A549 (cell line): ENCODE measurements around the gene WFDC13. TPM values are rescaled to one million over a fixed set of nuclear protein-coding genes. Genes with fewer than 3 reads are reported as not detected.

ENCODE experiments used
- ATAC-seq, 2 experiments: fragments of 200-7000 bp in 1 of 2; fragments of >200 bp in 1 of 2; cut with Nextera tagmentation in 1 of 2; cut with Tn5 transposase in 1 of 2; 3 replicates each; pipeline versions ENCODE4 v1.8.0 to v1.9.1; 2018 to 2020; ENCODE audit warnings: mild to moderate bottlenecking in 1 of 2, moderate library complexity in 1 of 2
- CTCF ChIA-PET: fragments of 300-600 bp; sonication (Branson Sonifier 250); formaldehyde crosslinking; extraction: SDS; loops from one replicate; lab custom pipeline; 2021; ENCODE audit warnings: antibody characterized with exemption, inconsistent platforms; lab: Yijun Ruan, JAX
- POLR2A ChIA-PET: fragments of 350-600 bp; formaldehyde crosslinking; extraction: SDS; loops from one replicate; lab custom pipeline; 2021; ENCODE audit warnings: antibody characterized with exemption, inconsistent platforms; lab: Yijun Ruan, JAX
- DNase-seq, 2 experiments: peaks; one replicate each; pipeline versions ENCODE4 v3.0.0 to v3.0.0-alpha.2; 2011 to 2016; ENCODE audit warnings: low read depth in 1 of 2, low spot score in 1 of 2
- FAIRE-seq: peaks from 2 replicates; lab custom pipeline; 2011; peaks lifted over from hg19 to GRCh38; lab: Jason Lieb, UNC
- H3K27ac ChIP-seq, 2 experiments: fragments of >200 bp; sonication (Bioruptor Twin); formaldehyde crosslinking; 3 replicates each; pipeline ENCODE4 v1.5.1; 2016 to 2017
- H3K4me1 ChIP-seq: fragments of >200 bp; sonication (Bioruptor Twin); formaldehyde crosslinking; 3 replicates; pipeline ENCODE4 v1.6.1; 2016
- H3K4me2 ChIP-seq: fragments of >200 bp; sonication (Bioruptor Twin); formaldehyde crosslinking; 3 replicates; pipeline ENCODE4 v1.6.1; 2016
- H3K4me3 ChIP-seq: fragments of >200 bp; sonication (Bioruptor Twin); formaldehyde crosslinking; 3 replicates; pipeline ENCODE4 v1.5.1; 2016
- H3K9me3 ChIP-seq: fragments of >200 bp; sonication (Bioruptor Twin); formaldehyde crosslinking; 3 replicates; pipeline ENCODE4 v1.6.1; 2016
- CBX8 ChIP-seq: fragments of 200-600 bp; sonication (generic); IDR thresholded peaks from 2 replicates; pipeline ENCODE4 v1.6.1; 2016
- CHD2 ChIP-seq: fragments of 150-350 bp; IDR thresholded peaks from 2 replicates; pipeline ENCODE4 v1.6.1; 2014; ENCODE audit warnings: low read length; ENCODE audit not compliant: partially characterized antibody
- EHF ChIP-seq: fragments of 250-450 bp; sonication (Bioruptor Pico); IDR thresholded peaks from 2 replicates; pipeline ENCODE4 v1.5.0; 2020; ENCODE audit warnings: mild to moderate bottlenecking
- FOSB ChIP-seq: fragments of 250-450 bp; sonication (Bioruptor Pico); IDR thresholded peaks from 2 replicates; pipeline ENCODE4 v1.5.0; 2020; ENCODE audit warnings: mild to moderate bottlenecking, moderate library complexity
- GATA3 ChIP-seq: IDR thresholded peaks from 2 replicates; pipeline ENCODE4 v1.6.1; 2012; ENCODE audit warnings: borderline replicate concordance
- HOXA7 ChIP-seq: fragments of 250-450 bp; sonication (Bioruptor Pico); IDR thresholded peaks from 2 replicates; pipeline ENCODE4 v1.5.0; 2020; ENCODE audit warnings: mild to moderate bottlenecking, moderate library complexity
- HOXB13 ChIP-seq: fragments of 250-450 bp; sonication (Bioruptor Pico); IDR thresholded peaks from 2 replicates; pipeline ENCODE4 v1.5.0; 2020; ENCODE audit warnings: low read depth, mild to moderate bottlenecking, moderate library complexity
- HOXB5 ChIP-seq: fragments of 250-450 bp; sonication (Bioruptor Pico); IDR thresholded peaks from 2 replicates; pipeline ENCODE4 v1.5.0; 2020; ENCODE audit warnings: mild to moderate bottlenecking, moderate library complexity
- JUN ChIP-seq, 2 experiments: fragments of >200 bp; sonication (Bioruptor Twin); formaldehyde crosslinking; IDR thresholded peaks; 2 replicates in 1 of 2; 3 replicates in 1 of 2; pipeline ENCODE4 v1.6.1; 2016 to 2017
- JUNB ChIP-seq: fragments of >200 bp; sonication (Bioruptor Twin); formaldehyde crosslinking; IDR thresholded peaks from 2 replicates; pipeline ENCODE4 v1.6.1; 2016
- MAFK ChIP-seq: fragments of 450-650 bp; IDR thresholded peaks from 2 replicates; pipeline ENCODE4 v1.6.1; 2014; ENCODE audit not compliant: partially characterized antibody
- NFE2L2 ChIP-seq: fragments of 150-350 bp; conservative IDR thresholded peaks from 2 replicates; pipeline ENCODE4 v1.6.1; 2014; ENCODE audit warnings: low read length
- NR3C1 ChIP-seq: fragments of >200 bp; sonication (Bioruptor Twin); formaldehyde crosslinking; IDR thresholded peaks from 3 replicates; pipeline ENCODE4 v1.6.1; 2017
- POLR2A ChIP-seq: IDR thresholded peaks from 2 replicates; pipeline ENCODE4 v1.6.1; 2012; ENCODE audit warnings: mild to moderate bottlenecking, low read length
- POLR2AphosphoS2 ChIP-seq: conservative IDR thresholded peaks from 2 replicates; pipeline ENCODE4 v1.6.1; 2012; ENCODE audit warnings: low read length, improper control_type of control experiment, inconsistent platforms
- RAD21 ChIP-seq, 2 experiments: fragments of >200 bp in 1 of 2; sonication (Bioruptor Twin) in 1 of 2; formaldehyde crosslinking in 1 of 2; IDR thresholded peaks in 1 of 2; conservative IDR thresholded peaks in 1 of 2; 2 replicates in 1 of 2; 3 replicates in 1 of 2; pipeline ENCODE4 v1.6.1; 2012 to 2018; ENCODE audit warnings: inconsistent platforms in 1 of 2
- RCOR1 ChIP-seq: fragments of 150-350 bp; IDR thresholded peaks from 2 replicates; pipeline ENCODE4 v1.6.1; 2014; ENCODE audit warnings: antibody characterized with exemption, low read length, low read depth
- SREBF2 ChIP-seq: fragments of 450-650 bp; IDR thresholded peaks from 2 replicates; pipeline ENCODE4 v1.6.1; 2014; ENCODE audit warnings: mild to moderate bottlenecking, moderate library complexity
- TFCP2L1 ChIP-seq: fragments of 250-450 bp; sonication (Bioruptor Pico); IDR thresholded peaks from 2 replicates; pipeline ENCODE4 v1.5.0; 2021; ENCODE audit warnings: mild to moderate bottlenecking
- TP53 ChIP-seq: fragments of 250-450 bp; sonication (Bioruptor Pico); IDR thresholded peaks from 2 replicates; pipeline ENCODE4 v1.5.0; 2021; ENCODE audit warnings: mild to moderate bottlenecking, moderate library complexity
- ZSCAN20 ChIP-seq: fragments of 250-450 bp; sonication (Bioruptor Pico); IDR thresholded peaks from 2 replicates; pipeline ENCODE4 v1.8.0; 2022; ENCODE audit warnings: mild to moderate bottlenecking, moderate library complexity
- WGBS: methylation state at CpG from one replicate; pipeline ENCODE4 v1.1.6; 2017; ENCODE audit errors: missing lambda C conversion rate; 5-methylcytosine and 5-hydroxymethylcytosine counted together
- polyA plus RNA-seq, 4 experiments: library from polyadenylated mRNA; depleted of rRNA in 3 of 4; stranded (reverse); fragments of >200 nt; fragmentation: RNase III in 1 of 4; extraction: RNeasy Plus Mini Kit Qiagen cat#74134 plus additional on column Dnase treatment in 1 of 4; gene quantifications; 2 replicates in 3 of 4; 3 replicates in 1 of 4; pipeline ENCODE4 v1.2.3, GENCODE V29; 2011 to 2017
- TF ChIP-seq, protein P1 (sequence below): fragments of >200 bp; sonication (Bioruptor Twin); formaldehyde crosslinking; IDR thresholded peaks from 3 replicates; pipeline ENCODE4 v1.6.1; 2016
- TF ChIP-seq, protein P2 (sequence below): IDR thresholded peaks from 2 replicates; pipeline ENCODE4 v1.6.1; 2012; ENCODE audit warnings: low read depth, borderline replicate concordance
- TF ChIP-seq, protein P3 (sequence below): IDR thresholded peaks from 2 replicates; pipeline ENCODE4 v1.6.1; 2012
- TF ChIP-seq, protein P4 (sequence below): fragments of 200-600 bp; sonication (generic); IDR thresholded peaks from 2 replicates; pipeline ENCODE4 v1.6.1; 2016; ENCODE audit warnings: antibody characterized with exemption, mild to moderate bottlenecking, moderate library complexity
- TF ChIP-seq, protein P5 (sequence below): fragments of 250-450 bp; sonication (Bioruptor Pico); IDR thresholded peaks from 2 replicates; pipeline ENCODE4 v1.5.0; 2021; ENCODE audit warnings: mild to moderate bottlenecking, moderate library complexity, borderline replicate concordance

WFDC13 gene
- polyA plus RNA-seq, 2 of the 4 experiments (the other 2 are of a cell fraction), result not detected

DNA sequence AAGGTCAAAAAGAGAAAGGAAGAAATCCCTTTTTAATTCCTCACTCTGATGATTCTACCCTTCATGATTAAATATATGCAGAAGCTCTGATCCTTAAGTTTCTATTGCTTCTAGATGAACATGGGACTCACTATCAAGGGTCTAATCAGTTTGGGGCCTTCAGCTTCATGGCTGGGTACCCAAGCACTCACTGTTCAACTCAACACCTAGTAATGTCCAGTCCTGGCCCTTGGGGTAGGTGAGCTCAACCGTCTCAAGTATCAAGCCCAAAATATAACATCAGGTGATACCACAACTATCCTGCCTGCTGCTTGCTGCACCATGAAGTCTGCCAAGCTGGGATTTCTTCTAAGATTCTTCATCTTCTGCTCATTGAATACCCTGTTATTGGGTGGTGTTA lies 20.2 kb downstream of the WFDC13 start, which contains the start of gene SPINT4:
Gene SPINT4 (plus strand): TSS at position 301 of the 400 bp plus-strand sequence. CDS start 21 bp downstream, at position 322.
- no peak for TF ChIP-seq CBX8
- no peak for TF ChIP-seq JUNB
- no peak for TF ChIP-seq EHF (CRISPR knock-in tag)
- TF ChIP-seq HOXB5, result no peak
- no peak for TF ChIP-seq SREBF2
- no peak for TF ChIP-seq RCOR1
- no peak for TF ChIP-seq ZSCAN20 (CRISPR knock-in tag)
- TF ChIP-seq HOXB13 (CRISPR knock-in tag), result no peak
- TF ChIP-seq CHD2, result no peak
- TF ChIP-seq POLR2AphosphoS2, result no peak
- TF ChIP-seq, protein P1, sequence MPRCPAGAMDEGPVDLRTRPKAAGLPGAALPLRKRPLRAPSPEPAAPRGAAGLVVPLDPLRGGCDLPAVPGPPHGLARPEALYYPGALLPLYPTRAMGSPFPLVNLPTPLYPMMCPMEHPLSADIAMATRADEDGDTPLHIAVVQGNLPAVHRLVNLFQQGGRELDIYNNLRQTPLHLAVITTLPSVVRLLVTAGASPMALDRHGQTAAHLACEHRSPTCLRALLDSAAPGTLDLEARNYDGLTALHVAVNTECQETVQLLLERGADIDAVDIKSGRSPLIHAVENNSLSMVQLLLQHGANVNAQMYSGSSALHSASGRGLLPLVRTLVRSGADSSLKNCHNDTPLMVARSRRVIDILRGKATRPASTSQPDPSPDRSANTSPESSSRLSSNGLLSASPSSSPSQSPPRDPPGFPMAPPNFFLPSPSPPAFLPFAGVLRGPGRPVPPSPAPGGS, result no peak
- TF ChIP-seq JUN (IDR thresholded peaks at IDR 0.05), result no peak
- no peak for TF ChIP-seq FOSB (CRISPR knock-in tag)
- TF ChIP-seq, all 56 proteins: peak for 0
- no peaks in the 10 kb centered on the region for H3K4me1 ChIP-seq
- WGBS, result 6% methylated on average over 1 of the region's 1 CpG
- H3K27ac ChIP-seq, result no peak within 1 kb of the TSS
- no peak for DNase-seq
- H3K9me3 ChIP-seq, result peaks cover under 1% of the 10 kb centered on the region; the same call in 1 of the 3 replicates
- no peak within 1 kb of the TSS for H3K4me3 ChIP-seq
- ChIA-PET POLR2A (no interaction called here), CTCF (no interaction called here)
- no peak within 1 kb of the TSS for H3K4me2 ChIP-seq
- no peak for ATAC-seq
- no peak for FAIRE-seq

DNA sequence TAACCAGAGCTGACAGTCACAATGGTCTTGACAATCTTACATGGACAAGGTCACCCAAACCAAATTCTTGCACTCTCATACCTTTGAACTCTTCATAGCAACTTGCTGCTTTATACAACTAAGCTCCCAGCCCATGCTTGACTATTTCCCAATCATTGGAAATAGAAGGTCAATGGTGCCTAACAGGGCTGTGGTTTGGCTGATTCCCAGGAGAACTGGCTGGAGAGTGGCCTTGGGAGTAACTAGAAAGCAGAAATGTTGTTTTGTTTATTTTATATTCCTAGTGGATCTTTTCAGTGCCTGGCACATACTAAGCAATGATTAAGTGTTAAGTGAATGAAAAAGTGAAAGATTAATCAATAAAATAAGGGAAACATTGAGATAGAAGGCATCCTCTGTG lies 23.3 kb downstream of the WFDC13 start:
- ATAC-seq, result no peak
- Histone ChIP-seq H3K27ac (no peak overlapping the region), H3K9me3 (no peaks in the 10 kb centered on the region), H3K4me2 (no peak overlapping the region), H3K4me1 (no peaks in the 10 kb centered on the region), H3K4me3 (no peak overlapping the region)
- DNase-seq, result no peak
- ChIA-PET POLR2A (no interaction called here), CTCF (interaction anchor here (0.7 kb wide), 1 partner anchor 10 kb away, joined by 3 read pairs; no protein-coding TSS in a partner anchor)
- no peak for TF ChIP-seq NR3C1
- no peak for TF ChIP-seq NFE2L2
- no peak for TF ChIP-seq RAD21 (conservative IDR thresholded peaks at IDR 0.05 in 1 of 2, IDR thresholded peaks at IDR 0.05 in 1 of 2)
- no peak for TF ChIP-seq POLR2A
- TF ChIP-seq, protein P2, sequence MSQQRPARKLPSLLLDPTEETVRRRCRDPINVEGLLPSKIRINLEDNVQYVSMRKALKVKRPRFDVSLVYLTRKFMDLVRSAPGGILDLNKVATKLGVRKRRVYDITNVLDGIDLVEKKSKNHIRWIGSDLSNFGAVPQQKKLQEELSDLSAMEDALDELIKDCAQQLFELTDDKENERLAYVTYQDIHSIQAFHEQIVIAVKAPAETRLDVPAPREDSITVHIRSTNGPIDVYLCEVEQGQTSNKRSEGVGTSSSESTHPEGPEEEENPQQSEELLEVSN, result no peak
- TF ChIP-seq MAFK, result no peak
- no peak for TF ChIP-seq GATA3
- no peak for TF ChIP-seq CBX8
- TF ChIP-seq EHF (CRISPR knock-in tag), result no peak
- TF ChIP-seq HOXA7 (CRISPR knock-in tag), result no peak
- TF ChIP-seq FOSB (CRISPR knock-in tag), result no peak
- TF ChIP-seq TFCP2L1, result no peak
- TF ChIP-seq RCOR1, result no peak
- no peak for TF ChIP-seq TP53 (CRISPR knock-in tag)
- TF ChIP-seq, protein P3, sequence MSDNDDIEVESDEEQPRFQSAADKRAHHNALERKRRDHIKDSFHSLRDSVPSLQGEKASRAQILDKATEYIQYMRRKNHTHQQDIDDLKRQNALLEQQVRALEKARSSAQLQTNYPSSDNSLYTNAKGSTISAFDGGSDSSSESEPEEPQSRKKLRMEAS, result no peak
- TF ChIP-seq, protein P4, sequence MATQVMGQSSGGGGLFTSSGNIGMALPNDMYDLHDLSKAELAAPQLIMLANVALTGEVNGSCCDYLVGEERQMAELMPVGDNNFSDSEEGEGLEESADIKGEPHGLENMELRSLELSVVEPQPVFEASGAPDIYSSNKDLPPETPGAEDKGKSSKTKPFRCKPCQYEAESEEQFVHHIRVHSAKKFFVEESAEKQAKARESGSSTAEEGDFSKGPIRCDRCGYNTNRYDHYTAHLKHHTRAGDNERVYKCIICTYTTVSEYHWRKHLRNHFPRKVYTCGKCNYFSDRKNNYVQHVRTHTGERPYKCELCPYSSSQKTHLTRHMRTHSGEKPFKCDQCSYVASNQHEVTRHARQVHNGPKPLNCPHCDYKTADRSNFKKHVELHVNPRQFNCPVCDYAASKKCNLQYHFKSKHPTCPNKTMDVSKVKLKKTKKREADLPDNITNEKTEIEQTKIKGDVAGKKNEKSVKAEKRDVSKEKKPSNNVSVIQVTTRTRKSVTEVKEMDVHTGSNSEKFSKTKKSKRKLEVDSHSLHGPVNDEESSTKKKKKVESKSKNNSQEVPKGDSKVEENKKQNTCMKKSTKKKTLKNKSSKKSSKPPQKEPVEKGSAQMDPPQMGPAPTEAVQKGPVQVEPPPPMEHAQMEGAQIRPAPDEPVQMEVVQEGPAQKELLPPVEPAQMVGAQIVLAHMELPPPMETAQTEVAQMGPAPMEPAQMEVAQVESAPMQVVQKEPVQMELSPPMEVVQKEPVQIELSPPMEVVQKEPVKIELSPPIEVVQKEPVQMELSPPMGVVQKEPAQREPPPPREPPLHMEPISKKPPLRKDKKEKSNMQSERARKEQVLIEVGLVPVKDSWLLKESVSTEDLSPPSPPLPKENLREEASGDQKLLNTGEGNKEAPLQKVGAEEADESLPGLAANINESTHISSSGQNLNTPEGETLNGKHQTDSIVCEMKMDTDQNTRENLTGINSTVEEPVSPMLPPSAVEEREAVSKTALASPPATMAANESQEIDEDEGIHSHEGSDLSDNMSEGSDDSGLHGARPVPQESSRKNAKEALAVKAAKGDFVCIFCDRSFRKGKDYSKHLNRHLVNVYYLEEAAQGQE, result no peak
- TF ChIP-seq, protein P5, sequence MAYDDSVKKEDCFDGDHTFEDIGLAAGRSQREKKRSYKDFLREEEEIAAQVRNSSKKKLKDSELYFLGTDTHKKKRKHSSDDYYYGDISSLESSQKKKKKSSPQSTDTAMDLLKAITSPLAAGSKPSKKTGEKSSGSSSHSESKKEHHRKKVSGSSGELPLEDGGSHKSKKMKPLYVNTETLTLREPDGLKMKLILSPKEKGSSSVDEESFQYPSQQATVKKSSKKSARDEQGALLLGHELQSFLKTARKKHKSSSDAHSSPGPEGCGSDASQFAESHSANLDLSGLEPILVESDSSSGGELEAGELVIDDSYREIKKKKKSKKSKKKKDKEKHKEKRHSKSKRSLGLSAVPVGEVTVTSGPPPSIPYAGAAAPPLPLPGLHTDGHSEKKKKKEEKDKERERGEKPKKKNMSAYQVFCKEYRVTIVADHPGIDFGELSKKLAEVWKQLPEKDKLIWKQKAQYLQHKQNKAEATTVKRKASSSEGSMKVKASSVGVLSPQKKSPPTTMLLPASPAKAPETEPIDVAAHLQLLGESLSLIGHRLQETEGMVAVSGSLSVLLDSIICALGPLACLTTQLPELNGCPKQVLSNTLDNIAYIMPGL (CRISPR knock-in tag), result no peak
- no peak for FAIRE-seq
